Pancreas (tissue), 10 donors: ENCODE results near the gene TMED10. TPM values are rescaled to one million over a fixed set of nuclear protein-coding genes. Genes with fewer than 3 reads are reported as not detected.
A peak's percentile ranks its signal among the peaks of the same experiment; 100 is the strongest.
"Not testable (repeated sequence)": the region's sequence is repeated elsewhere in the genome, so short reads cannot be mapped to it uniquely, and the experiment has no call there.

Experiments
- ATAC-seq, 4 donors: fragments of 200-7000 bp; cut with Tn5 transposase; one replicate each; pipeline versions ENCODE4 v1.8.0 to v1.9.1; 2020; ENCODE audit warnings: mild to moderate bottlenecking in 4 of 4, moderate library complexity in 4 of 4
- DNase-seq, 6 donors: peaks; one replicate each; pipeline ENCODE4 v3.0.0-alpha.2; 2020
- FAIRE-seq: peaks from 2 replicates; lab custom pipeline; 2012; peaks lifted over from hg19 to GRCh38; lab: Jason Lieb, UNC
- H3K27ac ChIP-seq, 4 donors: fragments of 200-600 bp; sonication (generic); 1 replicate in 3 of 4; 2 replicates in 1 of 4; pipeline versions ENCODE4 v1.5.0 to v1.8.0; 2020
- H3K27me3 ChIP-seq, 4 donors: fragments of 200-600 bp; one replicate each; pipeline ENCODE4 v1.8.0; 2021
- H3K36me3 ChIP-seq, 3 donors: fragments of 200-600 bp; sonication (generic) in 1 of 3; one replicate each; pipeline versions ENCODE4 v1.5.0 to v1.8.0; 2020 to 2021
- H3K4me1 ChIP-seq, 3 donors: fragments of 200-600 bp; one replicate each; pipeline ENCODE4 v1.8.0; 2021
- H3K4me3 ChIP-seq, 4 donors: fragments of 200-600 bp; sonication (generic) in 2 of 4; one replicate each; pipeline versions ENCODE4 v1.5.0 to v1.8.0; 2020 to 2021
- H3K9me3 ChIP-seq, 4 donors: fragments of 200-600 bp; one replicate each; pipeline ENCODE4 v1.8.0; 2021
- WGBS, 2 donors: extraction: QIAGEN DNeasy Blood & Tissue Kit; methylation state at CpG; one replicate each; pipeline ENCODE4 v1.1.7; 2013; 5-methylcytosine and 5-hydroxymethylcytosine counted together
- intact Hi-C, 3 donors: fragments of 100-400 bp; cut with DNase I; formaldehyde crosslinking; loops; one replicate each; pipeline versions ENCODE4 v1.11.1 to v1.14.2; 2022
- polyA plus RNA-seq, 2 donors: library from polyadenylated mRNA; stranded (reverse); fragments of 200-250 nt; gene quantifications; one replicate each; pipeline ENCODE4 v1.2.3, GENCODE V29; 2013
- total RNA-seq, 6 donors: library from RNA; stranded (reverse); fragmentation: NEBNext Ultra II Directional in 4 of 6; extraction: Animal tissue kit (Norgen Biotek cat#: 25700) in 4 of 6; gene quantifications; one replicate each; pipeline versions ENCODE4 v1.2.1 to v1.2.4, GENCODE V29; 2021 to 2023
- TF ChIP-seq, protein P1 (sequence below), 4 donors: fragments of 200-600 bp; sonication (generic) in 3 of 4; IDR thresholded peaks; one replicate each; pipeline versions ENCODE4 v1.5.0 to v1.8.0; 2021; ENCODE audit warnings: antibody characterized with exemption in 4 of 4
- donor health status: healthy with polysubstance abuse.
- donor health status: DM: no; HTN: no; CAD: no; lungs with moderate emphysema.
- donor health status: DM: no; HTN: no; CAD: no.
- donor health status: control.
- donor health status: control.
- donor health status: Bipolar disorder and iron deficiency.
- donor health status: DM: yes; HTN: yes; CAD: no.
- donor health status: DM: no; HTN: no; CAD: no.
- donor health status: DM: no; HTN: no; CAD: no.
- donor health status: DM: yes; HTN: yes; CAD: no.

TMED10 gene
- total and polyA plus RNA-seq, 8 donors, result 56.0 to 377 (median 310) TPM

- H3K27ac ChIP-seq, result no peak overlapping the region
- no peaks in the 10 kb centered on the region for H3K9me3 ChIP-seq
- intact Hi-C loops, result no loop called here
- 83 to 85% methylated on average over 5 of the region's 5 CpGs for WGBS, 2 donors
- H3K36me3 ChIP-seq, result peaks cover 0 to 5% (median 0%) of the 10 kb centered on the region in 3 donors
- FAIRE-seq (no peak), ATAC-seq (no peak), DNase-seq (no peak)
- peaks cover 7 to 29% (median 12%) of the 10 kb centered on the region in 3 donors for H3K4me1 ChIP-seq
- TF ChIP-seq, protein P1, sequence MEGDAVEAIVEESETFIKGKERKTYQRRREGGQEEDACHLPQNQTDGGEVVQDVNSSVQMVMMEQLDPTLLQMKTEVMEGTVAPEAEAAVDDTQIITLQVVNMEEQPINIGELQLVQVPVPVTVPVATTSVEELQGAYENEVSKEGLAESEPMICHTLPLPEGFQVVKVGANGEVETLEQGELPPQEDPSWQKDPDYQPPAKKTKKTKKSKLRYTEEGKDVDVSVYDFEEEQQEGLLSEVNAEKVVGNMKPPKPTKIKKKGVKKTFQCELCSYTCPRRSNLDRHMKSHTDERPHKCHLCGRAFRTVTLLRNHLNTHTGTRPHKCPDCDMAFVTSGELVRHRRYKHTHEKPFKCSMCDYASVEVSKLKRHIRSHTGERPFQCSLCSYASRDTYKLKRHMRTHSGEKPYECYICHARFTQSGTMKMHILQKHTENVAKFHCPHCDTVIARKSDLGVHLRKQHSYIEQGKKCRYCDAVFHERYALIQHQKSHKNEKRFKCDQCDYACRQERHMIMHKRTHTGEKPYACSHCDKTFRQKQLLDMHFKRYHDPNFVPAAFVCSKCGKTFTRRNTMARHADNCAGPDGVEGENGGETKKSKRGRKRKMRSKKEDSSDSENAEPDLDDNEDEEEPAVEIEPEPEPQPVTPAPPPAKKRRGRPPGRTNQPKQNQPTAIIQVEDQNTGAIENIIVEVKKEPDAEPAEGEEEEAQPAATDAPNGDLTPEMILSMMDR (IDR thresholded peaks at IDR 0.05), result no peak
- no peak overlapping the region for H3K4me3 ChIP-seq
- H3K27me3 ChIP-seq, result no peaks in the 10 kb centered on the region
Observed at GRCh38 chr14:75128596-75128990, 47.8 kb downstream of the TMED10 start.

DNA sequence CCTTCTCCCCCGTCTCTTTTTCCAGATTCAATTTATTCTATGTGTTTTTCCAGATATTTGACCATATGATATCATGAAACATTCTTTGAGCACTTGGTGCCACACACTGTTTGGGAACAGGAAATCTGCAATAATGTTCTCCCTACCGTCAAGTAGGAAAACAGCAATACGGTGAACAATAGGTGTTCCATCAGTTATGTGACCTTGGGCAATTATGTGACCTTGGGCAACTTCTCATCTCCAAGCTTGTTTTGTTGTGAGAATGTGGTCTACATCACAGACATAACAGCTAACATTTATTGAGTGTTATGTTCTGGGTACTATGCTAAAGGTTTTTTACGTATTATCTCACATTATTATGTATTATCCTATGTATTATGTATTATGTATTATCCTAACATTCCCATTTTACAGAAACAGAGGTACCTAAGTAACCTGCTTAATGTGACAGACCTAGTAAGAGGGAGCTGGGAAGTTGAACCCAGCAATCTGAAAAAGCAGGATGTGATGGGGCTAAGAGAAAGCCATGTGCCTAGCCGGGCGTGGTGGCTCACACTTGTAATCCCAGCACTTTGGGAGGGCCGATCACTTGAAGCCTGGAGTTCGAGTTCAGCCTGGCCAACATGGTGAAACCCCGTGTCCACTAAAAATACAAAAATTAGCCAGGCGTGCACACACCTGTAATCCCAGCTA, 48.4 kb downstream of the TMED10 start:
- peak overlapping the region in 3 of 4 donors; percentile 56 to 94 (median 58) for H3K4me3 ChIP-seq
- ATAC-seq (no peak), DNase-seq (no peak), FAIRE-seq (no peak)
- no peaks in the 10 kb centered on the region for H3K36me3 ChIP-seq
- no peaks in the 10 kb centered on the region for H3K9me3 ChIP-seq
- H3K27me3 ChIP-seq, result no peaks in the 10 kb centered on the region
- peaks cover 7 to 29% (median 12%) of the 10 kb centered on the region in 3 donors for H3K4me1 ChIP-seq
- TF ChIP-seq, protein P1 (IDR thresholded peaks at IDR 0.05), result no peak
- H3K27ac ChIP-seq, result peak overlapping the region in 2 of 4 donors; percentile 93 to 94
- intact Hi-C loops, result no loop called here
- 61% methylated on average over 10 of the region's 10 CpGs for WGBS, 2 donors

GRCh38 chr14:75127474-75127820, 49.0 kb downstream of the TMED10 start:
- peaks cover 7 to 29% (median 12%) of the 10 kb centered on the region in 3 donors for H3K4me1 ChIP-seq
- DNase-seq, FAIRE-seq, H3K36me3 ChIP-seq, H3K27me3 ChIP-seq, H3K9me3 ChIP-seq, intact Hi-C loops: not testable (repeated sequence)
- 11 to 26% methylated on average over 16 of the region's 16 CpGs for WGBS, 2 donors
- H3K4me3 ChIP-seq, result peak overlapping the region; percentile 56 to 96 (median 76)
- ATAC-seq, result peak; percentile 20 to 52 (median 26)
- H3K27ac ChIP-seq, result peak overlapping the region; percentile 64 to 94 (median 84)

- 0 to 1% methylated on average over 55 to 76 of the region's 76 CpGs for WGBS, 2 donors
Observed at GRCh38 chr14:75126679-75127473, 49.5 kb downstream of the TMED10 start, which contains the start of gene NEK9. Gene NEK9, minus strand, starts transcription at chr14:75127048. Its CDS starts 127 bp downstream, at chr14:75126921.

GRCh38 chr14:75126121-75126544, 50.3 kb downstream of the TMED10 start:
- H3K9me3 ChIP-seq, result no peaks in the 10 kb centered on the region
- intact Hi-C loops, result no loop called here
- peaks cover 7 to 29% (median 12%) of the 10 kb centered on the region in 3 donors for H3K4me1 ChIP-seq
- H3K27ac ChIP-seq, result peak overlapping the region; percentile 64 to 94 (median 84)
- peak overlapping the region; percentile 56 to 96 (median 76) for H3K4me3 ChIP-seq
- no peak for FAIRE-seq
- H3K36me3 ChIP-seq, result no peaks in the 10 kb centered on the region
- 2 to 4% methylated on average over 6 of the region's 6 CpGs for WGBS, 2 donors
- TF ChIP-seq, protein P1 (IDR thresholded peaks at IDR 0.05), result no peak
- ATAC-seq, result no peak
- H3K27me3 ChIP-seq, result no peaks in the 10 kb centered on the region
- no peak for DNase-seq

More at GRCh38 chr14:75126679-75127473, 49.5 kb downstream of the TMED10 start, which contains the start of gene NEK9:
- H3K9me3 ChIP-seq, result no peaks in the 10 kb centered on the region
- FAIRE-seq, result no peak
- peaks cover 7 to 29% (median 12%) of the 10 kb centered on the region in 3 donors for H3K4me1 ChIP-seq
- intact Hi-C loops, result no loop called here
- TF ChIP-seq, protein P1 (IDR thresholded peaks at IDR 0.05), result no peak
- ATAC-seq, result peak; percentile 95 to 97 (median 96)
- H3K4me3 ChIP-seq, result peak within 1 kb of the TSS; percentile 56 to 96 (median 76)
- peak within 1 kb of the TSS; percentile 64 to 94 (median 84) for H3K27ac ChIP-seq
- peak; percentile 86 to 94 (median 88) for DNase-seq
- H3K27me3 ChIP-seq, result no peaks in the 10 kb centered on the region
- no peaks in the 10 kb centered on the region for H3K36me3 ChIP-seq
